B cell (primary cell): ENCODE data around the gene CCDC6.

Source experiments
- CTCF ChIP-seq: fragments of 200-600 bp; IDR thresholded peaks from one replicate; pipeline ENCODE4 v1.8.0; 2022; ENCODE audit warnings: antibody characterized with exemption, mild to moderate bottlenecking
- EZH2 ChIP-seq: IDR thresholded peaks from 2 replicates; pipeline ENCODE4 v1.6.1; 2012; ENCODE audit warnings: borderline replicate concordance, low read depth, mild to moderate bottlenecking, moderate library complexity, low read length; ENCODE audit not compliant: insufficient read depth, poor library complexity, severe bottlenecking

- no peak for TF ChIP-seq CTCF
- TF ChIP-seq EZH2: no peak
Measured at GRCh38 chr10:59750155-59750945, 156.0 kb downstream of the CCDC6 start.
